Muscle of arm (tissue), 12 donors: ENCODE results near the gene TBC1D22A. TPM values are rescaled to one million over a fixed set of nuclear protein-coding genes. Genes with fewer than 3 reads are reported as not detected.
A peak's percentile ranks its signal among the peaks of the same experiment; 100 is the strongest.
"Not testable (repeated sequence)": the region's sequence is repeated elsewhere in the genome, so short reads cannot be mapped to it uniquely, and the experiment has no call there.

Experiments
- DNase-seq: peaks from one replicate; pipeline ENCODE4 v3.0.0-alpha.2; 2013
- polyA plus RNA-seq, 12 donors: library from polyadenylated mRNA; unstranded; fragments of 120-200 nt; gene quantifications; one replicate each; pipeline ENCODE4 v1.2.1, GENCODE V29; 2013; ENCODE audit not compliant: insufficient read length in 12 of 12

The TBC1D22A gene
- polyA plus RNA-seq, 12 donors, result 10.3 to 18.0 (median 13.1) TPM; not detected in 1

GRCh38 chr22:47164514-47165337 is 402.3 kb downstream of the TBC1D22A start:
- no peak for DNase-seq

- no peak for DNase-seq
Observed at GRCh38 chr22:47165338-47166032, 403.0 kb downstream of the TBC1D22A start.

- no peak for DNase-seq
Observed at GRCh38 chr22:47166033-47166404, 403.6 kb downstream of the TBC1D22A start.

- DNase-seq, result no peak
Observed at GRCh38 chr22:47166446-47167016, 404.1 kb downstream of the TBC1D22A start.

- DNase-seq, result no peak
Observed at GRCh38 chr22:47167056-47167455, 404.6 kb downstream of the TBC1D22A start.

GRCh38 chr22:47167921-47168320 is 405.5 kb downstream of the TBC1D22A start:
- DNase-seq, result not testable (repeated sequence)

- DNase-seq, result no peak
Observed at GRCh38 chr22:47168441-47168840, 406.0 kb downstream of the TBC1D22A start.

GRCh38 chr22:47168900-47169800 is 406.7 kb downstream of the TBC1D22A start:
- no peak for DNase-seq

- no peak for DNase-seq
Observed at GRCh38 chr22:47169801-47170140, 407.3 kb downstream of the TBC1D22A start.

- DNase-seq, result not testable (repeated sequence)
Observed at GRCh38 chr22:47170511-47171440, 408.3 kb downstream of the TBC1D22A start.

- no peak for DNase-seq
Observed at GRCh38 chr22:47171441-47172221, 409.2 kb downstream of the TBC1D22A start.

- no peak for DNase-seq
Observed at GRCh38 chr22:47172771-47173534, 410.5 kb downstream of the TBC1D22A start.

GRCh38 chr22:47173535-47174021 is 411.1 kb downstream of the TBC1D22A start:
- no peak for DNase-seq

- no peak for DNase-seq
Observed at GRCh38 chr22:47174096-47174495, 411.6 kb downstream of the TBC1D22A start.

- DNase-seq, result no peak
Observed at GRCh38 chr22:47174671-47175112, 412.2 kb downstream of the TBC1D22A start.

GRCh38 chr22:47175151-47176025 is 412.9 kb downstream of the TBC1D22A start:
- peak; percentile 76 for DNase-seq

- DNase-seq, result no peak
Observed at GRCh38 chr22:47176026-47176389, 413.6 kb downstream of the TBC1D22A start.
